Spleen (tissue), 11 donors: ENCODE measurements around the gene CLDN18. TPM values are rescaled to one million over a fixed set of nuclear protein-coding genes. Genes with fewer than 3 reads are reported as not detected.

Experiments used
- DNase-seq: peaks from one replicate; pipeline ENCODE4 v3.0.0-alpha.2; 2020
- H3K27ac ChIP-seq, 8 donors: fragments of 200-600 bp; sonication (generic) in 7 of 8; 1 replicate in 4 of 8; 2 replicates in 4 of 8; pipeline versions ENCODE4 v1.5.0 to v1.8.0; 2016 to 2021; ENCODE audit warnings: inconsistent platforms in 4 of 8, mild to moderate bottlenecking in 4 of 8, moderate library complexity in 1 of 8
- H3K27me3 ChIP-seq, 7 donors: fragments of 200-600 bp; sonication (generic) in 6 of 7; replicated peaks in 1 of 7; 1 replicate in 4 of 7; 2 replicates in 3 of 7; pipeline versions ENCODE4 v1.5.0 to v1.8.0; 2016 to 2021; ENCODE audit warnings: inconsistent platforms in 3 of 7, mild to moderate bottlenecking in 1 of 7
- H3K36me3 ChIP-seq, 6 donors: fragments of 200-600 bp; sonication (generic) in 5 of 6; 1 replicate in 4 of 6; 2 replicates in 2 of 6; pipeline versions ENCODE4 v1.5.0 to v1.8.0; 2016 to 2021; ENCODE audit warnings: inconsistent platforms in 2 of 6
- H3K4me1 ChIP-seq, 6 donors: fragments of 200-600 bp; sonication (generic) in 5 of 6; 1 replicate in 3 of 6; 2 replicates in 3 of 6; pipeline versions ENCODE4 v1.5.0 to v1.8.0; 2016 to 2021; ENCODE audit warnings: inconsistent platforms in 3 of 6
- H3K4me3 ChIP-seq, 8 donors: fragments of 200-600 bp; sonication (generic) in 7 of 8; 1 replicate in 4 of 8; 2 replicates in 4 of 8; pipeline versions ENCODE4 v1.5.0 to v1.8.0; 2016 to 2021; ENCODE audit warnings: inconsistent platforms in 4 of 8, mild to moderate bottlenecking in 4 of 8, moderate library complexity in 2 of 8
- H3K9me3 ChIP-seq, 8 donors: fragments of 200-600 bp; sonication (generic) in 7 of 8; 1 replicate in 4 of 8; 2 replicates in 4 of 8; pipeline versions ENCODE4 v1.5.0 to v1.8.0; 2016 to 2021; ENCODE audit warnings: inconsistent platforms in 4 of 8
- CTCF ChIP-seq, 11 experiments: fragments of 200-600 bp in 7 of 11; fragments of 450-650 bp in 4 of 11; sonication (generic) in 4 of 11; IDR thresholded peaks in 8 of 11; conservative IDR thresholded peaks in 3 of 11; 1 replicate in 7 of 11; 2 replicates in 4 of 11; pipeline versions ENCODE4 v1.4.0 to v1.8.0; 2016 to 2021; ENCODE audit warnings: antibody characterized with exemption in 11 of 11, inconsistent platforms in 4 of 11, mild to moderate bottlenecking in 1 of 11
- POLR2A ChIP-seq, 3 donors: fragments of 450-650 bp; IDR thresholded peaks; one replicate each; pipeline ENCODE4 v1.5.1; 2017; ENCODE audit warnings: antibody characterized with exemption in 3 of 3, mild to moderate bottlenecking in 1 of 3
- POLR2AphosphoS5 ChIP-seq, 3 donors: sonication (generic); formaldehyde crosslinking; IDR thresholded peaks; one replicate each; pipeline ENCODE4 v1.5.1; 2017; ENCODE audit warnings: antibody characterized with exemption in 3 of 3
- WGBS, 5 donors: extraction: QIAGEN DNeasy Blood & Tissue Kit in 3 of 5; methylation state at CpG; one replicate each; pipeline versions ENCODE4 v1.1.5 to v1.1.7; 2013 to 2018; 5-methylcytosine and 5-hydroxymethylcytosine counted together
- intact Hi-C: fragments of 100-400 bp; cut with DNase I; formaldehyde crosslinking; loops from one replicate; pipeline ENCODE4 v1.15.0; 2023; ENCODE audit warnings: low total_unique reads
- polyA plus RNA-seq, 3 donors: library from polyadenylated mRNA; stranded (reverse); fragments of 200-250 nt; gene quantifications; one replicate each; pipeline ENCODE4 v1.2.1, GENCODE V29; 2013
- total RNA-seq, 7 donors: library from RNA; depleted of rRNA in 3 of 7; stranded (reverse); fragments of >200 nt in 3 of 7; fragmentation: NEBNext Ultra II Directional in 4 of 7; extraction: Animal tissue kit (Norgen Biotek cat#: 25700) in 4 of 7; gene quantifications; one replicate each; pipeline versions ENCODE4 v1.1.0 to v1.2.1, GENCODE V29; 2016 to 2021
- donor health status: healthy with polysubstance abuse.
- donor health status: DM: no; HTN: no; CAD: no; lungs with moderate emphysema.
- donor health status: DM: no; HTN: no; CAD: no.
- donor health status: Bipolar disorder and iron deficiency.
- donor health status: healthy.
- donor health status: DM: no; HTN: no; CAD: no.
- donor health status: DM: yes; HTN: yes; CAD: no.

The CLDN18 gene
- total and polyA plus RNA-seq, 10 donors: not detected

- intact Hi-C loops: no loop called here
- H3K27ac ChIP-seq: no peak overlapping the region
- TF ChIP-seq POLR2A (IDR thresholded peaks at IDR 0.05) (no peak), POLR2AphosphoS5 (IDR thresholded peaks at IDR 0.05) (no peak), CTCF (IDR thresholded peaks at IDR 0.05 in 8 of 11, conservative IDR thresholded peaks at IDR 0.05 in 3 of 11) (no peak)
- WGBS, 5 donors: 44 to 62% (median 56%) methylated on average over 4 of the region's 4 CpGs
- H3K4me3 ChIP-seq: no peak overlapping the region
- peaks cover 0 to 3% (median 0%) of the 10 kb centered on the region in 8 donors for H3K9me3 ChIP-seq
- no peak for DNase-seq
- H3K4me1 ChIP-seq: no peaks in the 10 kb centered on the region
- H3K27me3 ChIP-seq: no peaks in the 10 kb centered on the region
- H3K36me3 ChIP-seq: no peaks in the 10 kb centered on the region
Measured at GRCh38 chr3:137988152-137988551, 21.8 kb upstream of the CLDN18 start.

GRCh38 chr3:137988982-137989381, 21.0 kb upstream of the CLDN18 start:
- peaks cover 0 to 11% (median 6%) of the 10 kb centered on the region in 8 donors for H3K9me3 ChIP-seq
- WGBS, 5 donors: 45 to 84% (median 71%) methylated on average over 3 of the region's 3 CpGs
- TF ChIP-seq CTCF (IDR thresholded peaks at IDR 0.05 in 8 of 11, conservative IDR thresholded peaks at IDR 0.05 in 3 of 11): no peak
- DNase-seq: no peak
- H3K27ac ChIP-seq: no peak overlapping the region
- intact Hi-C loops: no loop called here
- H3K4me3 ChIP-seq: no peak overlapping the region
- no peaks in the 10 kb centered on the region for H3K27me3 ChIP-seq
- no peaks in the 10 kb centered on the region for H3K4me1 ChIP-seq
- no peaks in the 10 kb centered on the region for H3K36me3 ChIP-seq

GRCh38 chr3:137990427-137990826, 19.5 kb upstream of the CLDN18 start:
- TF ChIP-seq CTCF (IDR thresholded peaks at IDR 0.05 in 8 of 11, conservative IDR thresholded peaks at IDR 0.05 in 3 of 11) (no peak), POLR2AphosphoS5 (IDR thresholded peaks at IDR 0.05) (no peak), POLR2A (IDR thresholded peaks at IDR 0.05) (no peak)
- 85 to 96% (median 87%) methylated on average over 2 of the region's 2 CpGs for WGBS, 5 donors
- Histone ChIP-seq H3K4me3 (no peak overlapping the region), H3K4me1 (no peaks in the 10 kb centered on the region), H3K36me3 (no peaks in the 10 kb centered on the region), H3K27me3 (no peaks in the 10 kb centered on the region), H3K9me3 (peaks cover 0 to 26% (median 20%) of the 10 kb centered on the region in 8 donors), H3K27ac (no peak overlapping the region)
- DNase-seq: no peak
- intact Hi-C loops: no loop called here

GRCh38 chr3:137992592-137992991, 17.4 kb upstream of the CLDN18 start:
- TF ChIP-seq POLR2AphosphoS5 (IDR thresholded peaks at IDR 0.05) (no peak), CTCF (IDR thresholded peaks at IDR 0.05 in 8 of 11, conservative IDR thresholded peaks at IDR 0.05 in 3 of 11) (no peak), POLR2A (IDR thresholded peaks at IDR 0.05) (no peak)
- 73 to 89% (median 76%) methylated on average over 4 of the region's 4 CpGs for WGBS, 5 donors
- peaks cover 0 to 30% (median 23%) of the 10 kb centered on the region in 8 donors for H3K9me3 ChIP-seq
- H3K27ac ChIP-seq: no peak overlapping the region
- no peaks in the 10 kb centered on the region for H3K36me3 ChIP-seq
- no peaks in the 10 kb centered on the region for H3K4me1 ChIP-seq
- no peak overlapping the region for H3K4me3 ChIP-seq
- intact Hi-C loops: no loop called here
- peaks cover 0 to 6% (median 0%) of the 10 kb centered on the region in 7 donors for H3K27me3 ChIP-seq
- DNase-seq: no peak
